HG03342 (cell line): ENCODE results near the gene ABHD3.
"Not testable (repeated sequence)": the region's sequence is repeated elsewhere in the genome, so short reads cannot be mapped to it uniquely, and the experiment has no call there.

Source experiments
- ATAC-seq: cut with Tn5 transposase; IDR thresholded peaks from one replicate; pipeline ENCODE4 v1.9.1; 2021; ENCODE audit warnings: mild to moderate bottlenecking, moderate library complexity; ENCODE audit not compliant: unreplicated experiment

Gene ABHD3, protein sequence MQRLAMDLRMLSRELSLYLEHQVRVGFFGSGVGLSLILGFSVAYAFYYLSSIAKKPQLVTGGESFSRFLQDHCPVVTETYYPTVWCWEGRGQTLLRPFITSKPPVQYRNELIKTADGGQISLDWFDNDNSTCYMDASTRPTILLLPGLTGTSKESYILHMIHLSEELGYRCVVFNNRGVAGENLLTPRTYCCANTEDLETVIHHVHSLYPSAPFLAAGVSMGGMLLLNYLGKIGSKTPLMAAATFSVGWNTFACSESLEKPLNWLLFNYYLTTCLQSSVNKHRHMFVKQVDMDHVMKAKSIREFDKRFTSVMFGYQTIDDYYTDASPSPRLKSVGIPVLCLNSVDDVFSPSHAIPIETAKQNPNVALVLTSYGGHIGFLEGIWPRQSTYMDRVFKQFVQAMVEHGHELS

DNA sequence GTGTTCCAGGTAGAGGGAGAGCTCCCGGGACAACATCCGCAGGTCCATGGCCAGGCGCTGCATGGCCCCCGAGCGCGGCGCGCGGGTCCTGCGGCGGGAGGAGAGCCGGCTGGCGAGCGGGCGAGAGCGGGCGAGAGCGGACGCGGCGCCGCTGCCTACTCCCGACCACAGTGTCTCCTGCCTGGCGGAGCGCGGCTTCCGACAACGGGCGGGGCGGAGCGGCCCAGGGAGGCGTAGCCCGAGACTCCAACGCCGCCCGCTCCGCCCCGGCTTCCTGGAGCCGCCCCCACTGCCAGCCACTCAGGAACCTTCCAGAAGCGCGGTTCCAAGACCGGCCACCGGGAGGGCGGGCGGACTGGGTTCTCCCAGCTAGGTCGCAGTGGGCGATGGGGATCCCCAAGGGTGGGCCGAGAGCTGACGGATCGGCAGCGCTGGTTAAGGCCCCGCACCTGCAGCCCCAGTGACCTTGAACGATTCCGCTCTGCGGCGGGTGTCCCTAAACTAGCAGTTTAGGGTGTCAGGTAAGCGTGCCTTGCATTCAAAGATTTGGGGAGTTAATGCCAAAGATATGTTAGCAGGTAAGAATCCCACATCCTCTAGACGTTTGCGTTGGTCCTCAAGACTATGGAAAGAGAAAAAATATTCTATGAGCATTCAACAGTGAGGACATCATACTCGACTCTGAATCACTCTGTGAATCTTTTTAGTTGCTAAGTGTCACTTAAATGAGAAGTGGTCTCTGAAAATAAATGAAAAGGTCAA is at the start of gene ABHD3:
Gene ABHD3 (minus strand): TSS at position 172 of the 762 bp plus-strand sequence. CDS start 109 bp downstream, at position 63.
- peak; percentile 93 for ATAC-seq

DNA sequence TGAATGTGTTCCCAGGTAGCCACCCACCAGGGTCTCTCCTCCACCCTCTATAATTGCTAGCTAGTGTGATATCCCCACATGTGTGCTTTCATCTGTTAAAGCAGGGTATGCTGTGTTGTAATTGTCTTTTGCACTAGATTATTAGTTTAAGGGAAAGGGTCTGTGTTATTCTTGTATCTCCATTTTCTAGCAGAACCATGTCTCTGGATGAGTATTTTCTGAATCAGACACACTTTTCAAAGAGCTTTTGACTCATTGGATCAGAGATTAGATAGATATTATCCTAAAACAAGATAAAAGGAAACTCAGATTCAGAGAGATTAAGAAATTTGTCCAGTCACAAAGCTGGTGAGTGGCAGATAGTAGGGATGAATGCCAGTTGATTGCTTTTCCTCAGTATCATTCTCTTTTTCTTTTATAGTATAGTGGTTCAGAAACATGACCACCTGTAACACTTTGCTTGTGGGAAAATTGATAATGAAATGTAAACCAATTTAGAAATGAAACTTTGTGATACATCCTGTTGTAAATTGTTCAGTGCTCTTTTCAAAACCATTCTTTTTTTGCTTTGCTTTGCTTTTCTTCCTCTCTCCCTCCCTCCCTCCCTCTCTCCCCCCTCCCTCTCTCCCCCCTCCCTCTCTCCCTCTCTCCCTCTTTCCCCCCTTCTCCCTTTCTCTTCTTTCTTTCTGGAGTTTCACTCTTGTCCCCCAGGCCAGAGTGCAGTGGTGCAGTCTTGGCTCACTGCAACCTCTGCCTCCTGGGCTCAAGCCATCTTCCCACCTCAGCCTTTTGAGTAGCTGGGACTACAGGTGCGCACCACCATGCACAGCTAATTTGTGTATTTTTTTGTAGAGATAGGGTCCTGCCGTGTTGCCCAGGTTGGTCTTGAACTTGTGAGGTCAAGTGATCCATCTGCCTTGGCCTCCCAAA is 43.5 kb upstream of the ABHD3 start:
- no peak for ATAC-seq

DNA sequence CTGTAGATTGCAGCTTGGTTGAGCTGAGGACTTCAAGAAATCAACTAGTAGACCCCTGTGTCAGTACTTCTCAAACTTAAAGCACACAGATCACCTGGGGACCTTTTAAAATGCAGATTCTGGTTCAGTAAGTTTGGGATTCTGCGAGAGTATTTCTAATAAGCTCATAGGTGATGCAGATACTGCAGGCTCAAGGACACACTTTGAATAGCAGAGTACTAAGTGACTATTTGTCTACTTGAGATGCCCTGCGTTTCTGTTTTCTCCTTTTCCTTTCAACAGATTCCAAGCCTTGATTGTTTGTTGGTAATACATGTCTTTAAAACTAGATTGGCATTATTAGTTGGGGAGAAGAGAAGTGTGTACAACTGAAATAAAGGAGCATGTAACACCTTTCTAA is 42.7 kb upstream of the ABHD3 start:
- ATAC-seq = no peak

DNA sequence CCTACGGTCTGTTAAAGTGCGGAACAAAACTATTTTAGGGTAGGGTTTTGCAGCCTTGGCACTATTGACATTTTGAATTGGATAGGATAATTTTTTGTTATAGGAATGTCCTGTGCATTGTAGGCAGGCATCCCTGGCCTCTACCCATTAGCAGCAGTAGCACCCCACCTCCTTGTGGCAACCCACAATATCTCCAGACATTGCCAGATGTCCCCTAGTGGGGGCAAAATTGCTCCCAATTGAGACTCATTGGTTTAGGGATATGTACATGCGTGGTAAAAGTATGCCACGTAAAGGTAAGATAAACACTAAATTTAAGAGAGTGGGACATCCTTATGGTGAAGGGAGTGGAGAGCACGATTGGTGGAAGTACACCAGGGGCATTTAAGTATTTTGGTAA is 40.7 kb upstream of the ABHD3 start:
- no peak for ATAC-seq

DNA sequence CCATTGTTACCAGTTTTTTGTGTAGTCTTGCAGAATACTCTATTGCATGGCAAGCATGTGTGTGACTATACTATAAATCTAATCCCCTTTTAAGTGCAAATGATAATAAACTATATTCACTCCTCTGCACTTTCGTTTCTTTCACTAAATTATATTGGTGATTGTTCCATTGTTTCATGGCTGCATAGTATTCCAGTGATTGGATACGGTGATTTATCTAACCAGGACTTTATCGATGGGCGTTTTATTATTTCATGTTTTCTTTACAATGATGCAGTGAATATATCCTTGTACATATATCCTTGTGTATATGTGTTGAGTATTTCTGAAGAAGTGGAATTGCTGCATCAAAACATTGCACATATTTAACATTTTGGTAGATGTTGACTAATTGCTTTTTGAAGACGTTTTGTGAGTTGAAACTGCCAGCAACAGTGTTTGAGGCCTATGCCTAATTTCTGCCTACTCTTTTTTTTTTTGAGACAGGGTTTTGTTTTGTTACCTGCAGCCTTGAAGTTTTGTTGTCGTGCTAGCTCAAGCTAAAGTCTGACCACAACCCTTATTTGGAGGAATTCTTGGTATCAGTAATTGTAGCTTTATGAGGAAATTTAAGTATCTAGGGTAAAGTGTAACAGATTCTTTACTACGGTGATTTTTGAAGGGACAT is 38.7 kb upstream of the ABHD3 start:
- ATAC-seq = no peak

DNA sequence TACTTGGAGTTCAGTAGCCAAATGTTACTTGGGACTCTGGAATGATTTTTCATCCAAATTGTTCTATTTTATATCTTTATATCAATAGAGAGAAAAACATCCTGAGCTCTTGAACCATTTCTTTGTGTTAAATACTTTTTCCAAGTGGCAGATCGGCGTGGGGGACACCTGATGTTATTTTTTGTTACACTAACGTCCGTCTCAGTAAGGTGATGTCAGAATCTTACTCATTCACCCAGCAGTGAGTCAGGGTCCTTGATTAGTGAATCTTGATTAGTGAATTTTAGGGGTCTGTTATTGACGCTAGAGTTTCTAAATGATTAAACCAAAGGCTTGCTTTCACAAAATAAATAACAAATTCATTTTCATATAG is 37.7 kb upstream of the ABHD3 start:
- no peak for ATAC-seq

DNA sequence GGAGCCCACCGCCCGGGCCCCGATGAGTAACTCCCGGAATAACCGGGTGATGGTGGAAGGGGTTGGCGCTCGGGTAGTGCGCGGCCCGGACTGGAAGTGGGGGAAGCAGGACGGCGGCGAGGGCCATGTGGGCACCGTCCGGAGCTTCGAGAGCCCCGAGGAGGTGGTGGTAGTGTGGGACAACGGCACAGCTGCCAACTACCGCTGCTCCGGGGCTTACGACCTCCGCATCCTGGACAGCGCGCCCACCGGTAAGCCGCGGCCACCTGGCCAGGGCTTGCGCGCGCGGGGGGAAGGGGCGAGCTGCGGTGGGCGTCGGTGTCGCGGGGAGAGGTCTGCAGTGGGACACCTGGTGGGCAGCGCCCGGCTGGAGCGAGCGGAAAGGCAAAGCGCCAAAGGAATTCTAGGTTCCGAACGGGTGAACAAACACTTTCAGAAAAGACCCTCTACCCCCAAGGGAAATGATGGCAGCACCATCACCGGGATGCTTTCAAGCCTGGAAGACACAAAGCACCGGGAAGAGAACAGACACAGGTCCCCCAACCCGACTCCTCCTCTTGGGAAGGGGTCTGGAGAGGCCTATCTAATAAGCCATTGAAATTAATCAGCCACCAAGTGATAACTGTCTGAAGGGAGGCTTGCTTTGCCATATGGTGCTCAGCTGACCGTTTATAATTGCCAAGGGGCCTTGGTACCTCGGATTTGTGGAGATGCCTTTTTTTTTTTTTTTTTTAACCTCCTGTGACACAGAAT is 37.2 kb upstream of the ABHD3 start:
- ATAC-seq = no peak

DNA sequence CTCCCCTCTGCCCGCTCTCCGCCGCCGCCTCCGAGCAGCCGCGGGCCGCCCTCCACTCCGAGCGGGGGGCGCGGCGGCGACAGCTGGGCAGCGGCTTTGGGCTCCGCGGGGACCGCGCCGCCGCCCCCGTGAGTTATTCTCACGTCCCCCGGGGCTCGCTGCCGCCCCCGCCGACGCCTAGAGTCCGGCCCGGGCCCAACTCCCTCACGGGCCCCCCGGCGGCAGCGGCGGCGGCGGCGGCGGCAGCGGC is 36.7 kb upstream of the ABHD3 start:
- ATAC-seq = no peak

DNA sequence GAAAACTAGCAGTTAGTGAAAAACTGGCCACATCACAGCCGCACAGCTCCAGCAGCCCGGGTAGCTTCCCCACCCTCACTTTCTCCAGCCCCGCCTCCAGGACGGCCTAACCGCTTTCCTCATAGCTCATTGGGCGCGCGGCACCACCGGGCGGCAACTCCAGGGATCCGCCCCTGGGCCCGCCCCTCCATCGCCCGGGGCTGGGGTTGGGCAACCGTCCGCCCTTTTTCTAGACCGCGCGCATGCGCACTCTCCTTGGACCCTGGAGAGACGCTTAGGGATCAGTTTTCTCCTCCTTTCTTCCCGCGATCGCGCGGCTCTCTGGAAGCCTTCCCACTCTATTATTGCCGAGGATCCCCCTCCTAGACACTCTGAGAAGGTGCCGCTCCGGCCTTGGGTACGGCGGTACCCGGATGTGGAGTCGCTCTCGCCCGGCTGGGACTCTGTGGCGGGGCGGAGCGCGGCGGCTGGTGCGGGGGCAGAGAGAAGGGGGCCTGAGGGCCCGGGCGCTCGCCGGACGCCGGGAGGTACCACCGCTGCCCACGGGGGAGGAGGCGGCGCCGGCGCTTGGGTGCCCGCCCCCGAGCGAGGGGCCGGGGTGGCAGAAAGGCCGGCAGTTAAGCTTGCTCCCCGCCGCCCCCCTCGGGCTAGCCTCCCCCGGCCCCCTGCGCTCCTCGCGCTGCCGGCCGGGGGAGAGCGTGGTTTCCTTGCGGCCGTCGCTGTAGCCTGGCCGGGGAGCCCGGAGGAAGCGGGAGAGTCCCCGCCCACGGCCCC is 36.2 kb upstream of the ABHD3 start, which contains the start of gene MIB1:
Gene MIB1 (plus strand): TSS at position 255 of the 774 bp plus-strand sequence. CDS start 792 bp downstream, outside the sequence.
- ATAC-seq = peak; percentile 96

DNA sequence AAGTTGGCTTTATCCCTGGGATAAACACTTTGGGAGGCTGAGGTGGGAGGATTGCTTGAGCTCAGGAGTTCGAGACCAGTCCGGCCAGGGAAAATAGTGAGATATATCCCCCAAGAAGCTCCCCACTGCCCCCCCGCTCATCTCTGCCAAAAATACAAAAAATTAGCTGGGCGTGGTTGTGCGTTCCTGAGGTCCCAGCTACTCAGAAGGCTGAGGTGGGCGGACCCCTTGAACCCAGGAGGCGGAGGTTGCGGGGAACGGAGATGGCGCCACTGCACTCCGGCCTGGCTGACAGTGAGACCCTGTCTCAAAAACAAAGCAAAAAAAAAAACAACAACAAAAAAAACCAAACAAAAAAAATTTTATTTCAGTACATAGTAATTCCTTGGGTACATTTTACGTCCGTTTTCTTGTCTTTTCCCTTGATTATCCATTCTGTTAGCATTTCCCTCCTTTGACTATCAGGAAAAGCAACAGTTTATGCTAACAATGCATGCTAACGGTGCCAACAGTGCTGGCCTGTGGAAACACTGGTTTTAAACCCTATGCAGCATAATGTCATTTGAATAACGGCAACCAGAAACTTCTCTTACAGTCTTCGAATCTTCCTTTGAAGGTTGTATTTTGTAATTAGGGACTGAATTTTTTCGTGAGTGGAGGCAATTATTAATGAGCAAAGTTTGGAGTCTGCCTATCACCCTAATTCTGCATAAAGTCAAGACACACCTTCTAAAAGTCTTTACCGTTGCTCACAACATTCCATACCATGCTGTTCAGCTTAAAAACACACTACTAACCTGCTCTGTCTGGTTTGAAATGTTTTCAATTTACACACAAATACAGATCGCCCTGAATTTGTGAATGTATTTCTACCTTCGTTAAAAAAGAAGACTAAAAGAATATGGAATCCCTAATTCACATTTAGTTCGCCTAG is 35.3 kb upstream of the ABHD3 start:
- peak; percentile 4 for ATAC-seq

DNA sequence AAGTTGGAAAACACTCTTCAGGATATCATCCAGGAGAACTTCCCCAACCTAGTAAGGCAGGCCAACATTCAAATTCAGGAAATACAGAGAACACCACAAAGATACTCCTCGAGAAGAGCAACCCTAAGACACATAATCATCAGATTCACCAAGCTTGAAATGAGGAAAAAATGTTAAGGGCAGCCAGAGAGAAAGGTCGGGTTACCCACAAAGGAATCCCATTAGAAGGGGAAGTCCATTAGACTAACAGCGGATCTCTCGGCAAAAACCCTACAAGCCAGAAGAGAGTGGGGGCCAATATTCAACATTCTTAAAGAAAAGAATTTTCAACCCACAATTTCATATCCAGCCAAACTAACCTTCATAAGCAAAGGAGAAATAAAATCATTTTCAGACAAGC is 32.4 kb upstream of the ABHD3 start:
- not testable (repeated sequence) for ATAC-seq

DNA sequence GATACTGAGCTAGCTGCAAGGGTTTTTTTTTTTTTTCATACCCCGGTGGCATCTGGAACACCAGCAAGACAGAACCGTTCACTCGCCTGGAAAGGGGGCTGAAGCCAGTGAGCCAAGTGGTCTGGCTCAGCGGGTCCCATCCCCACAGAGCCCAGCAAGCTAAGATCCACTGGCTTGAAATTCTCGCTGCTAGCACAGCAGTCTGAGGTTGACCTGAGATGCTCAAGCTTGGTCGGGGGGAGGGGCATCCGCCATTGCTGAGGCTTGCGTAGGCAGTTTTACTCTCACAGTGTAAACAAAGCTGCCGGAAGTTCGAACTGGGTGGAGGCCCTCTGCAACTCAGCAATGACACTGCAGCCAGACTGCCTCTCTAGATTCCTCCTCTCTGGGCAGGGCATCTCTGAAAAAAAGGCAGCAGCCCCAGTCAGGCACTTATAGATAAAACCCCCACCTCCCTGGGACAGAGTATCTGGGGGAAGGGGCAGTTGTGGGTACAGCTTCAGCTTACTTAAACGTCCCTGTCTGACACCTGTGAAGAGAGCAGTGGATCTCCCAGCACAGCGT is 31.0 kb upstream of the ABHD3 start:
- ATAC-seq = no peak

DNA sequence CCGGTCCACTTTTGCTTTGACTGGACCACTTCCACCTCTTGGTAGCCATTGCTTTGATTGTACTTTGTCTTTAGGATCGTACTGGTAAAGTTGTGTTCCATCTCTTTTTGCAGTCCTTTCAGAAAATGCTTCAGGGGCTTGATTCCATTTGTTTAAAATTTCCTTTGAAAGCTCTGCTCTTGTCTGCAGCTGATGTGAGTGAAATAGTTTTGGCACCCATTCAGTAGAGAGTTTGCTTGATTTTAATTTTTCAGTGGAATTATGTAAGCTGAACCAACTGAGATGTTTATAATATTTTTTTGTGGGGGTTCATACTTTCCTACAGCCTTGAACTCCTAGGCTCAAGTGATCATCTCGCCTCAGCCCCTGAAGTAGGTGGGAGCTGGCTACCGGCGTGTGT is 28.4 kb upstream of the ABHD3 start:
- ATAC-seq = no peak

DNA sequence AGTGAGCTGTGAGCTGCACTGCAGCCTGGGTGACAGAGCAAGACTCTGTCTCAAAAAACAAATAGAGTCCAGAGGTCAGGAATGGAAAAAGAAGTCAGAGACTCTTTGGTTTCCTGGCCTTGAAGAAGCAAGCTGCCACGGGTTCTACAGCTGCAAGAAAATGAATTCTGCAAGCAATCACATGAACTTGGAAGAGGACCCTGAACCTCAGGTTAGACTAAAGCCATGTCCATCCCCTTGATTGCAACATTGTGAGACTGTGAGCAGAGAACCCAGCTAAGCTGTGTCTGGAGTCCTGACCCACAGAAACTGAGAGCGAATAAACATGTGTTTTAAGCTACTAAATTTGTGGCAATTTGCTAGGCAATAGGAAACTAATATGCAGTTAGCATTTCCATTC is 23.1 kb upstream of the ABHD3 start:
- ATAC-seq = no peak

DNA sequence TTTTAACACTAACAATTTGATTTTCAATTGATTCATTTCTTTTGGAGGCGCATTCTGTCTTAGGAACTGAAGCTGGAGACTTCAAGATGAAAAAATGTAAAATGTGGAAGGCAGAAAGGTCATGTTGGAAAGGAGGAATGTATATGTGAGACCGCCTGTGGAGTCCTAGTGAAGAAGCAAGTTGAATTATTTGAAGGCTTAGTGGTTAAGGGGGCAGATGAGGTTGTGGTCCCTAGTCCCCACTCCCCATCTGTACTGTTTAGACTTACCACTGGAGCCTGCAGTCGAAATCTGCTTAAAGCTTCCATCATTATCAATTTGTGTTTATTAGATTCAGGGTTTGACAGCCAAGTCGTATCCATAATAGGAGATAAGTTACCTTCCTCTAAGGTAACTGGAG is 20.6 kb upstream of the ABHD3 start:
- no peak for ATAC-seq

DNA sequence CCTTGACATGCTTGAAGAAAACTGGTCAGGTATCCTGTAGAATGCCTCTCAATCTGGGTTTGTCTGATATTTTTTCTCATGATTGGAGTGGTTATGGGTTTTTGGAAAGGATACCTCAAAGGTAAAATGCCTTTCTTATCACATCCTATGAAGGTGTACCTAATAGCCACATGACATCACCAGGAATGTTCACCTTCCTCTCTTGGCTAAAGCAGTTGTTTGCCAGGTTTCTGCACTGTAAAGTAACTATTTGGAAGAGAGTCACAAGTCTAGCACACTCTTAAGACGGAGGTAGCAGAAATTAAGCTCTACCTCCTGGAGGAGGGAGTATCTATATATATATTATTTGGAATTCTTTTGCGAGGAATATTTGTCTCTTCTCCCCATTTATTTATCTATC is 18.1 kb upstream of the ABHD3 start:
- no peak for ATAC-seq

DNA sequence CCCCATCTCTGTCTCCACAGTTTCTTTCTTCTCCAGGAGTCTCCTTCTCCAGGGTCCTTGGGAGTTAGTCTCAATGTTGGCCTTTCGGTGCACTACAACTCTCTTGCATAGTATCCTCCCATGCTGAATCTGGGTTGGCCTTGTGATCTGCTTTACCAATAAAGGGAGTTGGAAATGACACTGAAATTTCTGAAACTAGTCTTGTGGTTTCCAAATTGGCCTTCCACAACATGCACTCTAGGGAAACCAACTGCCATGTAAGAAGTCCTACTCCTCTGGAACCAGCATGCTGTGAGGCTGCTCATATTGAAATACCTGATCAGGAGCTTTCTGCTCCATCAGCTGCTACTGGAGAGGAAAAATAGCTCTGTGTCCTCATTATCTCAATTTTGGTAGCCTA is 9.9 kb upstream of the ABHD3 start:
- ATAC-seq = no peak

DNA sequence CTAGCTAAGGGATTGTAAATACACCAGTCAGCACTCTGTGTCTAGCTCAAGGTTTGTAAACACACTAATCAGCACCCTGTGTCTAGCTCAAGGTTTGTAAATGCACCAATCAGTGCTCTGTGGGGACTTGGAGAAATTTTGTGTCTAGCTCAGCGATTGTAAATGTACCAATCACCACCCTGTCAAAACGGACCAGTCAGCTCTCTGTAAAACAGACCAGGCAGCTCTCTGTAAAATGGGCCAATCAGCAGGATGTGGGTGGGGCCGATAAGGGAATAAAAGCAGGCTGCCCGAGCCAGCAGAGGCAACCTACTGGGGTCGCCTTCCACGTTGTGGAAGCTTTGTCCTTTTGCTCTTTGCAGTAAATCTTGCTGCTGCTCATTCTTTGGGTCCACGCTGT is 2.6 kb upstream of the ABHD3 start:
- ATAC-seq = not testable (repeated sequence)
